Spleen (tissue), 7 donors: ENCODE data around the gene KLF6.

Source experiments
- CTCF ChIP-seq, 11 experiments: fragments of 200-600 bp in 7 of 11; fragments of 450-650 bp in 4 of 11; sonication (generic) in 4 of 11; IDR thresholded peaks in 8 of 11; conservative IDR thresholded peaks in 3 of 11; 1 replicate in 7 of 11; 2 replicates in 4 of 11; pipeline versions ENCODE4 v1.4.0 to v1.8.0; 2016 to 2021; ENCODE audit warnings: antibody characterized with exemption in 11 of 11, inconsistent platforms in 4 of 11, mild to moderate bottlenecking in 1 of 11
- POLR2A ChIP-seq, 3 donors: fragments of 450-650 bp; IDR thresholded peaks; one replicate each; pipeline ENCODE4 v1.5.1; 2017; ENCODE audit warnings: antibody characterized with exemption in 3 of 3, mild to moderate bottlenecking in 1 of 3
- donor health status: DM: no; HTN: no; CAD: no; lungs with moderate emphysema.
- donor health status: DM: no; HTN: no; CAD: no.
- donor health status: DM: no; HTN: no; CAD: no.

- TF ChIP-seq POLR2A (IDR thresholded peaks at IDR 0.05) (no peak), CTCF (IDR thresholded peaks at IDR 0.05 in 8 of 11, conservative IDR thresholded peaks at IDR 0.05 in 3 of 11) (no peak)
Observed at GRCh38 chr10:3805201-3805790, 20.3 kb upstream of the KLF6 start.
